ENCODE results near the gene TRAM2. TPM values are rescaled to one million over a fixed set of nuclear protein-coding genes. Genes with fewer than 3 reads are reported as not detected.

TRAM2 gene
- total and polyA plus RNA-seq, 10 of the 15 experiments (the other 5 are each of a cell fraction or from before 2014, with no cell fraction given), result 2.5 to 15.0 (median 11.0) TPM

- TF ChIP-seq RAD51 (IDR thresholded peaks at IDR 0.05), result peak; percentile 87
- TF ChIP-seq FOXK2 (IDR thresholded peaks at IDR 0.05), result no peak
- no peak for TF ChIP-seq NBN (IDR thresholded peaks at IDR 0.05)
- no peak for TF ChIP-seq ZZZ3 (IDR thresholded peaks at IDR 0.05; ENCODE audit: control insufficient read depth, insufficient read length, low read depth)
- no peak for TF ChIP-seq BRCA1 (IDR thresholded peaks at IDR 0.05; ENCODE audit: low read depth, low read length)
- TF ChIP-seq YY1 (IDR thresholded peaks at IDR 0.05; ENCODE audit: low read depth, low read length), result no peak
- TF ChIP-seq KLF5 (IDR thresholded peaks at IDR 0.05; ENCODE audit: partially characterized antibody), result no peak
- TF ChIP-seq POLR2AphosphoS2 (IDR thresholded peaks at IDR 0.05; ENCODE audit: low read depth, low read length), result no peak
- no peak for TF ChIP-seq ZNF24 (IDR thresholded peaks at IDR 0.05)
- TF ChIP-seq ASH2L (IDR thresholded peaks at IDR 0.05; ENCODE audit: borderline replicate concordance, low read depth), result no peak
- no peak for TF ChIP-seq SUZ12 (IDR thresholded peaks at IDR 0.05; ENCODE audit: unreplicated experiment)
- TF ChIP-seq CHD4 (IDR thresholded peaks at IDR 0.05), result no peak
- TF ChIP-seq TCF12 (IDR thresholded peaks at IDR 0.05; ENCODE audit: low read depth, low read length), result no peak
- no peak for TF ChIP-seq ZBED1 (IDR thresholded peaks at IDR 0.05; ENCODE audit: borderline replicate concordance)
- no peak for TF ChIP-seq ATF3 (IDR thresholded peaks at IDR 0.05; ENCODE audit: borderline replicate concordance, extremely low read depth, low read depth, low read length)
- no peak for TF ChIP-seq CEBPZ (IDR thresholded peaks at IDR 0.05; ENCODE audit: low read depth, low read length)
- TF ChIP-seq WRNIP1 (IDR thresholded peaks at IDR 0.05; ENCODE audit: borderline replicate concordance, low read depth, low read length), result no peak
- TF ChIP-seq, protein P1, sequence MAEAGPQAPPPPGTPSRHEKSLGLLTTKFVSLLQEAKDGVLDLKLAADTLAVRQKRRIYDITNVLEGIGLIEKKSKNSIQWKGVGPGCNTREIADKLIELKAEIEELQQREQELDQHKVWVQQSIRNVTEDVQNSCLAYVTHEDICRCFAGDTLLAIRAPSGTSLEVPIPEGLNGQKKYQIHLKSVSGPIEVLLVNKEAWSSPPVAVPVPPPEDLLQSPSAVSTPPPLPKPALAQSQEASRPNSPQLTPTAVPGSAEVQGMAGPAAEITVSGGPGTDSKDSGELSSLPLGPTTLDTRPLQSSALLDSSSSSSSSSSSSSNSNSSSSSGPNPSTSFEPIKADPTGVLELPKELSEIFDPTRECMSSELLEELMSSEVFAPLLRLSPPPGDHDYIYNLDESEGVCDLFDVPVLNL (IDR thresholded peaks at IDR 0.05; ENCODE audit: low read depth, low read length), result no peak
- TF ChIP-seq IRF5 (IDR thresholded peaks at IDR 0.05; ENCODE audit: borderline replicate concordance), result no peak
- no peak for TF ChIP-seq NFXL1 (IDR thresholded peaks at IDR 0.05; ENCODE audit: borderline replicate concordance)
- peak; percentile 52 for TF ChIP-seq MLLT1 (IDR thresholded peaks at IDR 0.05)
- TF ChIP-seq NRF1 (conservative IDR thresholded peaks at IDR 0.05; ENCODE audit: low read depth, low read length), result no peak
- TF ChIP-seq IKZF1 (conservative IDR thresholded peaks at IDR 0.05), result 0 out of 2 replicates have a peak, but pooled peaks have one; percentile 22
Measured at GRCh38 chr6:52574709-52575501, 2.0 kb downstream of the TRAM2 start (continued).
